WTC11 (cell line): ENCODE measurements around the gene PITPNC1.

Experiments used
- CTCF ChIP-seq: fragments of 200-600 bp; IDR thresholded peaks from 2 replicates; pipeline ENCODE4 v1.8.0; 2022; ENCODE audit warnings: antibody characterized with exemption
- JUN ChIP-seq: sonication (generic); formaldehyde crosslinking; IDR thresholded peaks from 2 replicates; pipeline ENCODE4 v1.8.0; 2023; ENCODE audit warnings: mild to moderate bottlenecking, missing genetic modification reagents
- NR1H2 ChIP-seq: sonication (generic); formaldehyde crosslinking; IDR thresholded peaks from 2 replicates; pipeline ENCODE4 v1.9.0; 2021; ENCODE audit warnings: mild to moderate bottlenecking, moderate library complexity, missing genetic modification reagents
- RORB ChIP-seq: fragments of 250-450 bp; sonication (Bioruptor Pico); IDR thresholded peaks from 2 replicates; pipeline ENCODE4 v1.9.0; 2021; ENCODE audit warnings: mild to moderate bottlenecking
- TEAD1 ChIP-seq: sonication (generic); formaldehyde crosslinking; IDR thresholded peaks from 2 replicates; pipeline ENCODE4 v1.8.0; 2022; ENCODE audit warnings: mild to moderate bottlenecking, missing genetic modification reagents
- ZBTB21 ChIP-seq: sonication (generic); formaldehyde crosslinking; IDR thresholded peaks from 2 replicates; pipeline ENCODE4 v1.8.1; 2023; ENCODE audit warnings: mild to moderate bottlenecking, missing genetic modification reagents, borderline replicate concordance
- ZNF121 ChIP-seq: sonication (generic); formaldehyde crosslinking; IDR thresholded peaks from 2 replicates; pipeline ENCODE4 v1.8.0; 2023; ENCODE audit warnings: missing genetic modification reagents
- ZNF416 ChIP-seq: fragments of 250-450 bp; sonication (Bioruptor Pico); IDR thresholded peaks from 2 replicates; pipeline ENCODE4 v1.9.0; 2021; ENCODE audit warnings: mild to moderate bottlenecking, inconsistent platforms
- ZNF512 ChIP-seq: sonication (generic); formaldehyde crosslinking; IDR thresholded peaks from 2 replicates; pipeline ENCODE4 v1.8.1; 2022; ENCODE audit warnings: missing genetic modification reagents, borderline replicate concordance
- TF ChIP-seq, protein P1 (sequence below): sonication (generic); formaldehyde crosslinking; conservative IDR thresholded peaks from 2 replicates; pipeline ENCODE4 v1.8.1; 2023; ENCODE audit warnings: mild to moderate bottlenecking, low read depth, missing genetic modification reagents, moderate library complexity

DNA sequence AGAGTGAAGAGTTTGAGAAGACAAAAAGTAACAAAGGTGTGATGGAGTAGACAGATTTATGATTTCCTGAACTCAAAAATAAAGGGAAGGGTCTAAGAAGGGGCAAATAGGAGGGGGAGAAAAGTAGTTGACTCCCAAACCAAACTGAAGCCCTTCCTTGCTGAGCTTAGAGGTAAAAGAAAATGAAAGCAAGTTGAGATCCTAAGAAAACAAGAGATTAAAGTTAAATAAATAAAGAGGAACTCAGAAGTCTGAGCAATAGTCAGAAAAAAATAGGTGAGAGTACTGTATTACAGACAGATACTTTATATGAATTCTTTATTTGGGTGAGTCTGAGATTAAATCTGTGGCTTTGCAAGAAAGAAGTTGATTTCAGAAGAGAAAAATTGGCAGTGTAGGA lies 7.4 kb upstream of the PITPNC1 start:
- no peak for TF ChIP-seq ZNF512 (CRISPR knock-in tag)
- TF ChIP-seq ZNF121 (CRISPR knock-in tag), result no peak
- no peak for TF ChIP-seq CTCF
- TF ChIP-seq NR1H2 (CRISPR knock-in tag), result no peak
- no peak for TF ChIP-seq ZBTB21 (CRISPR knock-in tag)
- TF ChIP-seq, protein P1, sequence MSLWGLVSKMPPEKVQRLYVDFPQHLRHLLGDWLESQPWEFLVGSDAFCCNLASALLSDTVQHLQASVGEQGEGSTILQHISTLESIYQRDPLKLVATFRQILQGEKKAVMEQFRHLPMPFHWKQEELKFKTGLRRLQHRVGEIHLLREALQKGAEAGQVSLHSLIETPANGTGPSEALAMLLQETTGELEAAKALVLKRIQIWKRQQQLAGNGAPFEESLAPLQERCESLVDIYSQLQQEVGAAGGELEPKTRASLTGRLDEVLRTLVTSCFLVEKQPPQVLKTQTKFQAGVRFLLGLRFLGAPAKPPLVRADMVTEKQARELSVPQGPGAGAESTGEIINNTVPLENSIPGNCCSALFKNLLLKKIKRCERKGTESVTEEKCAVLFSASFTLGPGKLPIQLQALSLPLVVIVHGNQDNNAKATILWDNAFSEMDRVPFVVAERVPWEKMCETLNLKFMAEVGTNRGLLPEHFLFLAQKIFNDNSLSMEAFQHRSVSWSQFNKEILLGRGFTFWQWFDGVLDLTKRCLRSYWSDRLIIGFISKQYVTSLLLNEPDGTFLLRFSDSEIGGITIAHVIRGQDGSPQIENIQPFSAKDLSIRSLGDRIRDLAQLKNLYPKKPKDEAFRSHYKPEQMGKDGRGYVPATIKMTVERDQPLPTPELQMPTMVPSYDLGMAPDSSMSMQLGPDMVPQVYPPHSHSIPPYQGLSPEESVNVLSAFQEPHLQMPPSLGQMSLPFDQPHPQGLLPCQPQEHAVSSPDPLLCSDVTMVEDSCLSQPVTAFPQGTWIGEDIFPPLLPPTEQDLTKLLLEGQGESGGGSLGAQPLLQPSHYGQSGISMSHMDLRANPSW (CRISPR knock-in tag), result no peak
- TF ChIP-seq TEAD1 (CRISPR knock-in tag), result no peak
- TF ChIP-seq RORB (CRISPR knock-in tag), result no peak
- TF ChIP-seq JUN (CRISPR knock-in tag), result no peak
- TF ChIP-seq ZNF416 (CRISPR knock-in tag), result no peak
